Measurements from ENCODE around the gene TEF. TPM values are rescaled to one million over a fixed set of nuclear protein-coding genes. Genes with fewer than 3 reads are reported as not detected.

TEF gene
- total and polyA plus RNA-seq, 2 experiments from 2014 or later, result 2.3 to 7.2 TPM

GRCh38 chr22:41340357-41340756 is 41.4 kb upstream of the TEF start:
- Histone ChIP-seq H4K20me1 (replicated peaks; ENCODE audit: insufficient read depth) (peaks cover 5% of the 10 kb centered on the region; the same call in 1 of the 2 replicates), H3K36me3 (ENCODE audit: insufficient read depth) (no peaks in the 10 kb centered on the region), H3K9me2 (ENCODE audit: insufficient read depth) (no peaks in the 10 kb centered on the region), H3K4me2 (no peak overlapping the region), H3K4me3 (no peak overlapping the region), H3K79me2 (replicated peaks; ENCODE audit: insufficient read depth) (no peaks in the 10 kb centered on the region), H3K27me3 (ENCODE audit: insufficient read depth) (no peaks in the 10 kb centered on the region), H2AFZ (no peak overlapping the region), H3K27ac (ENCODE audit: low read depth) (no peak overlapping the region), H3F3A (replicated peaks; ENCODE audit: low read depth) (no peaks in the 10 kb centered on the region), H3K4me1 (ENCODE audit: insufficient read depth) (no peaks in the 10 kb centered on the region)
- H3K27me3 Mint-ChIP-seq (ENCODE audit: insufficient read depth, low read depth, poor library complexity), result peaks cover 10% of the 10 kb centered on the region
- no peak for DNase-seq (ENCODE audit: low spot score)
- H3K36me3 Mint-ChIP-seq (ENCODE audit: low read depth), result peaks cover 24% of the 10 kb centered on the region
- no peaks in the 10 kb centered on the region for H3K4me1 Mint-ChIP-seq
- H3K9me3 Mint-ChIP-seq, result no peaks in the 10 kb centered on the region
- H3K4me3 Mint-ChIP-seq, result no peak overlapping the region
- H3K27ac Mint-ChIP-seq, result 0 out of 2 replicates have a peak overlapping the region, but pooled peaks have one; percentile 31
- no peak for ATAC-seq
- TF ChIP-seq ETS1 (IDR thresholded peaks at IDR 0.05), result no peak
- TF ChIP-seq CTCF (conservative IDR thresholded peaks at IDR 0.05; ENCODE audit: low read depth in 2 of 2), result no peak
- TF ChIP-seq JUNB (IDR thresholded peaks at IDR 0.05; ENCODE audit: unreplicated experiment), result no peak
- no peak for TF ChIP-seq ZNF114 (CRISPR knock-in tag; IDR thresholded peaks at IDR 0.05)
- TF ChIP-seq POLR2AphosphoS5 (IDR thresholded peaks at IDR 0.05; ENCODE audit: low read depth), result no peak
- TF ChIP-seq NANOG (IDR thresholded peaks at IDR 0.05; ENCODE audit: borderline replicate concordance), result no peak
- TF ChIP-seq EZH2 (IDR thresholded peaks at IDR 0.05; ENCODE audit: low read depth, unreplicated experiment), result no peak
- no peak for TF ChIP-seq CREB1 (CRISPR knock-in tag; IDR thresholded peaks at IDR 0.05; ENCODE audit: low read depth)
- no peak for TF ChIP-seq ZNF462 (CRISPR knock-in tag; IDR thresholded peaks at IDR 0.05)
